HG02623 (cell line): ENCODE results near the gene INO80C.

Source experiments
- ATAC-seq: cut with Tn5 transposase; IDR thresholded peaks from one replicate; pipeline ENCODE4 v1.9.1; 2021; ENCODE audit warnings: moderate library complexity; ENCODE audit not compliant: unreplicated experiment

Gene INO80C, protein sequence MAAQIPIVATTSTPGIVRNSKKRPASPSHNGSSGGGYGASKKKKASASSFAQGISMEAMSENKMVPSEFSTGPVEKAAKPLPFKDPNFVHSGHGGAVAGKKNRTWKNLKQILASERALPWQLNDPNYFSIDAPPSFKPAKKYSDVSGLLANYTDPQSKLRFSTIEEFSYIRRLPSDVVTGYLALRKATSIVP

DNA sequence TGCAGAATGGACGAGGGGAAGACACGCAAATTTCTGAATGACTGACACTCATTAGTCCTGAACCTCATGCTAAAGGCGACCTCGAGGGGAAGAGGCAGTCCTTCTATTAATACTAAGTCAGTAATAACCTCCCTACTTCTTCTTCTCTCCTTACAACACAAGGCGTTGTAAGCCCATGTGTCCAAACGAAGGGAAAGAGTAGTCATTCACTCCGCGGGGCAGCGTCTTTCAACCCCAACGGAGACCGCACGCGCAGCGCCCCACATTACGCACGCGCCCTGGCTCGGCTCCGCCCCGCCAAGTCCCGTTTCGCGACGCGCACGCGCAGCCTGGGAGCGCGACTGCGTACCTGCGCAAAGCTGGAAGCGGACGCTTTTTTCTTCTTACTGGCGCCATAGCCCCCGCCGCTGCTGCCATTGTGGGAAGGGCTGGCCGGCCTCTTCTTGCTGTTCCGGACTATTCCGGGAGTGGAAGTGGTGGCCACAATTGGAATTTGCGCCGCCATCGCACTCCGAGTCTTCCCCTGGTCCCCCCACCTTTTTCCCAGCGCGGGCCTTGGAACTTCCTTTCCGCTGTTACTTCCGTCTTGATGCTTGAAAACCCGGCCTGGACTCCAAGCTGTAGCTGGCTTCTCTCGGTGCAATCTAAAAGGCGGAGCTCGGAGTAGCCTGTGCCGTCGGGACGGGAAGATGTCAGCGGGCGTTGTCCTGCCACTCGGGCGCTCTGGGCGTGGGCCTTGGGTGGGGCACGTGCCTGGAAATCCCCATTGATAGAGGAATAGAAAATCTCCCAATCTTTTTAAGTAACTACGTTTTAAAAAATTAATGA is at the start of gene INO80C:
Gene INO80C (minus strand): TSS at position 591 of the 828 bp plus-strand sequence. CDS start 86 bp downstream, at position 505.
- ATAC-seq = peak; percentile 93

GRCh38 chr18:35547008-35547605 is 49.3 kb upstream of the INO80C start:
- no peak for ATAC-seq

DNA sequence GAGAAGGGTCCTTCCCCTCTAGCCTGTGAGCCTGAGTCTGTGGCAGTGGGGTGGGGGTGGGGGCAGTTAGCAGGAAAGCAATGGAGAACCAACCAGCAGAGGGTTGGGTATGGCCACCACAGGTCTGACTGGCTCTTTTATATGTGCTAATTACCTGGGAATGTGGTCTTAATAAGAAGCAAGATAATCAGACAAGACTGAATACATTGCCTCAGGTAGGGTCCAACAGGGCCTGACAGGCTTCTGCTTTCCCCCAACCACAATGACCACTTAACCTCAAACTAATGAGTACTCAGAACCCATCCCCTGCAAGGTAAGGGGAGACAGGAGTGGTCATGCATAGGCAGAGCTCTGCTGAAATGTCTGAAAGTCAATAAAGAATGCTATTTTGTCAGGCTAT is 44.6 kb upstream of the INO80C start:
- no peak for ATAC-seq

- ATAC-seq = no peak
Measured at GRCh38 chr18:35535297-35535696, 37.5 kb upstream of the INO80C start.

DNA sequence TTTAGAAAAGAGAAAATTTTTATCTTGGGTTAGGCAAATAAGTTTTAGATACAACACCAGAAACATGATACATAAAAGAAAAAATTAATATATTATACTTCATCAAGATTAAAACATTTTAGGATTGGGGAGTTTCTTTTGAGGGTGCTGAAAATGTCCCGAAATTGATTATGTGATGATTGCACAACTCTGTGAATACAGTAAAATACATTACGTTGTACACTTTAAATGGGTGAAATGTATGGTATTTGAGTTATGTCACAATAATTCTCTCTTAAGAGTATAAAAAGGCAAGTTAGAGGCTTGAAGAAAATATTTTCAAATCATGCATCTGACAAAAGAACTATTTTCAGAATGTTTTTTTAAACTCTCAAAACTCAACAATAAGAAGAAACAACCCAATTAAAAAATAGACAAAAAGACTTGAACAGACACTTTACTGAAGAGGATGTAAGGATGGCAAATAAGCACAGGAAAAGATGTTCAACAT is 36.2 kb upstream of the INO80C start:
- no peak for ATAC-seq

- ATAC-seq = no peak
Measured at GRCh38 chr18:35528749-35529274, 31.1 kb upstream of the INO80C start.

DNA sequence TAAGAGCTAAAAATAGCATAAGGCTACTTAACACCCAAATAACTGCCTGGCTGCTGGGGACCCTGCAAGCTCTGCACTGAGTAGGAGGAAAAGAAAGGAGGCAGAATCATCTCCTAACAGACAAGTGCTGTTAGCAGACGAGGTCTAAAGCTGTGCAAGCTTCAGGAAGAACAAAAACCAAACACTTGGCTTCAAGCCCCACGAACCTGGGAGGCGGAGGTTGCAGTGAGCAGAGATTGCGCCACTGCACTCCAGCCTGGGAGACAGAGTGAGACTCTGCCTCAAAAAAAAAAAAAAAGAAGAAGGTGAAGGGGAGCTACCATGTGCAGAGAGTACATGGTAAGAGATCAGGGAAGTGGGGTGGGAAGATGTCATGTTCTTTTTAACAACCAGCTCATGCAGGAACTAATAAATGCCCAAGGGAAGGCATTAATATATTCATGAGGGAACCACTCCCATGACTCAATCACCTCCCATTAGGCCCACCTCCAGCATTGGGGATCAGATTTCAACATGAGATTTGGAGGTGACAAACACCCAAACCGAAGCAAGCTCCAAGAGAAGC is 28.8 kb upstream of the INO80C start:
- ATAC-seq = no peak

GRCh38 chr18:35525795-35526494 is 28.2 kb upstream of the INO80C start:
- ATAC-seq = no peak

DNA sequence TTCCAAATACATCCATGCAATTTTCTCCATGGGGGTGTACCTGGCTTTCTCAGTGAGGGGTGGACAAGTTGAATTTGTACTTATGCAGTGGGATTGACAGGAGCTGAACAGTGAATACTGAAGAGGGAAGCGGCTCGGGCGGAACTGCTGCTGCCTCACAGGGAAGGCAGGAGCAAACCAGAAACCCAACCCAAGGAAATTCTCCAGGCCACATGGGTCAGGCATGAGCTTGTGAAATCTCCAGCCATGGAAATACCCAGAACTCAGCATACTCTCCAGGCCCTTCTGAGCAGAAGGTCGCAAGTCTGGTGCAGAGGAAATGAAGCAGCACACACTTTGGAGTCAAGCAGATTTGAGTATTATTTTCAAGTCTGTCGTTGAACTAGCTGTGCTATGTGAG is 26.5 kb upstream of the INO80C start:
- ATAC-seq = no peak

GRCh38 chr18:35522130-35522959 is 24.6 kb upstream of the INO80C start:
- no peak for ATAC-seq

DNA sequence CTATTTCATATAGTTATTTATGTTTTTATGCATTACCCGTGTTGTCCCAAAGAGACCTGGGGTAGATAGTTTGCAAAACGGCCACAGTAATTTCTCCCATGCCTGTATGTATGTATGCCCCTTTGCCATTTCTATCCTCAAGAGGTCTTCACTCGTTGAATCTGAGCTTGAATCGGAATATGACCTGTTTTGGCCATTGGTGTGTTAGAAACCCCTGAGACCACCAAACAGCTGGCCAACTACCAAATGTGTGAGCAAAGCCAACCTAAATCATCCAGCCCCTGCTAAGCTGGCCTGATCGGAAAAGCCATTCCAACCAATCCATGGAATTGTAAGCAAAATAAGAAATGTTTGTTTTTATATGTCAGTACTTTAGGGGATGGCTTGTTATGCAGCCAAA is 23.4 kb upstream of the INO80C start:
- no peak for ATAC-seq

DNA sequence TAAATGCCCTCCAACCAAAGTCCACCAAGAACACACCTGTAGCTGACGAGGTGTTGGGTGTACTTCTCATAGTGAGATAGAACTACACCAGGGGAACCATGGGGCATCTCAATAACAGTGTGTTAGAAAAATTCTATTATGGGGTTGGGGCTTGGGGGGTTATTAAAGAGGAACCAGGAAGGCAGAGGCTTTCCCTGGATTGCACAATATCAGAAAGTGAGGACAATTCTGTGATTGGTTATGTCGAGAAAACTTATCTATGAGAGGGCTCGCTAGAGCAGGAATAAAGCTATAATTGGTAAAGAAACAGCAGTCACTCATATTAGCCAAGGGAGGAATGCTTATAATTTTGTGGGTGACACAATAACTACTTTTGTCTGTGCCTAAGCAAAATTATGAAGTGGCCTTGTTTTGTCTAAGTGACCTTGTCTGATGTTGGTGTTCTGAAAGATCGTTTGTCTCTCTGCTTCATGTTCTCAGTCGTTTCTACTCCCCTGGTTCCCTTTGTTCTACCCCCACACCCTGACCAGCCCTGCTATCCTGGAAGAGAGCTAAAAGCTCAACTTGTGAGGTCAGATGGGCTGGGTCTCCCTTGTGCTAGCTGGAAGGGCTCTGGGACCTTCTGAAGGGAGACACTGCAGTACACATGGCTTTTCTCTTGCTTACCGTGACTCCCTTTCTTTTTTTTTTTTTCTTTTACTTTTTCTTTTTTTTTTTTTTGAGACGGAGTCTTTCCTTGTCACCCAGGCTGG is 21.6 kb upstream of the INO80C start:
- ATAC-seq = no peak

- ATAC-seq = no peak
Measured at GRCh38 chr18:35517715-35518114, 20.0 kb upstream of the INO80C start.

DNA sequence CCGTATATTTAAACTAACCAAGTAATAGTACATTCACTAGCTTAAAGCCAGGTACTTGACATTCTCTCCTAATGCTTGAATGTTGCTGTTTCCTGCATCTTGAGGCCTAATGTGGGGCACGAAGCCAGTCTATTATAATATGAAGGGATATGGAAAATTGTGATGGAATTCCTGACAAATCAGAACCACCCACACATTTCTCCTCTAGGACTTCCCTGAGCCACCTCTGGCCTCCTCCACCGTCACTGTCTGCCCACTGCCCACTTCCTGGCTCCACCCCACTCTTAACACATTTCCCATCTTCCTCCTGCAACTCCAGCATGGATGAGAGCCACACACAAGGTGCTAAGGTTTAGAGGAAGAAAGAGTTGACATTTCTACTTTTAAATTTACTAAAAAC is 19.0 kb upstream of the INO80C start:
- ATAC-seq = no peak

DNA sequence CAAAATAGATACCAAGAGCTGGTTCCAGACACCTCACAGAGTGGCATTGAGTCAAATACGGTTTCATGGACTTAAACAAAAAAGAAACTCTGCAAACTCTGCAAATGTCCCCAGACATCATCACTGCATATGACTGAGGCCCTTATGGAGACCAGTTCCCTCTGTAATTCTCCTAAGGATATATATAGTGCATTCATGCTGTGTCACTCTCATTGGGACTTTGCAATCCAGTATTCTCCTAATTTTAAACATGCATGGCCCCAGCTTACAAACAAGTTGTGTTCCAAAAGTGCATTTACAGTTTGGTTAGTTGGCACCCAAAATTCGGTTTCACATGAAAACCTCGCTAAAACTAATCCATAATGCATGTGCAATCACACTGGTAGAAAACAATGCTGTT is 18.6 kb upstream of the INO80C start:
- ATAC-seq = no peak

DNA sequence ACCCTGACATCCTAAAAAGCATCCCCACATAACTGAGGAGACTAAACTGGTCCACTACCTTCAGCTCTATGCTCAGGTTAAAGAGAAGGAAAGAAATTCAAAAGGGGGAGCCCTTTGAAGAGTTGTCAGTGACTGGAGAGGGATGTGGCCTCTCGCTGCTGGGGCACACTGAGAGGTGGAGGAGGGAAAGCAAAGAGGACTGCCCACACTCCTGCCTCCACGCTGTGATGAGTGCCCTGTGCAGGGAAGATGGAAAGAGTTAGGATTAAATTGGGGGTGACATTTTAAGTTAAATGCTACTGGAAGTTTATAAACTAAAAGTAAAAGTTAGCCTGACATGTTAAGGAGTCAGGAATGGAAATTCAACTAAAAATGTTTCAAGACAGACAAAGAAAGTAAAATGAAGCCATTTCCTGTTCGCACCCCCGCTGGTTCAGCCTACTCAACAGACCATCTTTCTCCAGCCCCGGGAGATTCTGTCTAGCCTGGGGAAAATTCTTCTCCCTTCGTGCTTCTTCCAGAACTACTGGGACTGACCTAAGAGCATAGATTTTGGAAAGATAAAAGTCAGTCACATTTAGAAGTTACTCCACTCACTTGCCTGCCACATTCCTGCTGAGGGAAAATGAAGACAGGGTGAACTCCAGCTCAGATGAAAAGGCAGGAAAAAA is 17.8 kb upstream of the INO80C start:
- ATAC-seq = no peak

- ATAC-seq = no peak
Measured at GRCh38 chr18:35514752-35515459, 17.1 kb upstream of the INO80C start.

DNA sequence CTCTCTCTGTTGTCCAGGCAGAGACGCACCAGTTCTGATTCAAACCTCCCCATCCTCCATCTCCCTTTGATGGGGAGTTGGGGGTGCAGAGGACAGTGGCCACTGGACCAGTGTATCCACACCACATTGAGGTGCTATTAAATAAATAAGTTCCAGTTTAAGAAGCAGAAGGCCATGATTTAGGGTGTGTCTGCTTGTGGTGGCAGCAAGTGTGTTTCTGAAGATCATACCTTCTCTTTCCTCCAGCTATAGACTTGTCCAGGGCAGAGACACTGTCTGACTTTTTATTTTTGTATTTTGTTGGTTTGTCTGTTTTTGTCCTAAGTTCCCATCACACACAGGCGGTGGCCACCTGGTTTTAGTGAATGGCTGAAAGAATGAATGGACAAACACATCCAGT is 16.5 kb upstream of the INO80C start:
- no peak for ATAC-seq
